GM12874 (cell line): ENCODE data around the gene ALK.

Source experiments
- CTCF ChIP-seq: IDR thresholded peaks from 2 replicates; pipeline ENCODE4 v1.5.1; 2011; ENCODE audit warnings: low read depth, mild to moderate bottlenecking, control low read depth, low read length, moderate library complexity; ENCODE audit not compliant: insufficient read depth

Gene ALK

GRCh38 chr2:29528371-29528770, 393.0 kb downstream of the ALK start:
- TF ChIP-seq CTCF, result no peak

- TF ChIP-seq CTCF, result no peak
Measured at GRCh38 chr2:29527947-29528346, 393.4 kb downstream of the ALK start.

- no peak for TF ChIP-seq CTCF
Measured at GRCh38 chr2:29526587-29527586, 394.5 kb downstream of the ALK start.

- no peak for TF ChIP-seq CTCF
Measured at GRCh38 chr2:29525921-29526320, 395.5 kb downstream of the ALK start.

GRCh38 chr2:29524652-29525051, 396.7 kb downstream of the ALK start:
- no peak for TF ChIP-seq CTCF

- TF ChIP-seq CTCF, result no peak
Measured at GRCh38 chr2:29522951-29523669, 398.3 kb downstream of the ALK start.

GRCh38 chr2:29520001-29520400, 401.4 kb downstream of the ALK start:
- TF ChIP-seq CTCF, result no peak
